ENCODE measurements around the gene LRRFIP1.

- TF ChIP-seq CTCF (IDR thresholded peaks at IDR 0.05): no peak
- no peak for TF ChIP-seq EZH2phosphoT487 (IDR thresholded peaks at IDR 0.05)
- TF ChIP-seq EZH2 (IDR thresholded peaks at IDR 0.05): no peak
These were observed 171.1 kb downstream of the LRRFIP1 start, which contains the start of gene RBM44 for GRCh38 chr2:237798236-237799059.

All from neural progenitor cell (in vitro differentiated cells).